Measurements from ENCODE around the gene IGFBP4. TPM values are rescaled to one million over a fixed set of nuclear protein-coding genes. Genes with fewer than 3 reads are reported as not detected.

The IGFBP4 gene
- total and polyA plus RNA-seq, 2 donors from 2014 or later: 545 to 743 TPM

DNA sequence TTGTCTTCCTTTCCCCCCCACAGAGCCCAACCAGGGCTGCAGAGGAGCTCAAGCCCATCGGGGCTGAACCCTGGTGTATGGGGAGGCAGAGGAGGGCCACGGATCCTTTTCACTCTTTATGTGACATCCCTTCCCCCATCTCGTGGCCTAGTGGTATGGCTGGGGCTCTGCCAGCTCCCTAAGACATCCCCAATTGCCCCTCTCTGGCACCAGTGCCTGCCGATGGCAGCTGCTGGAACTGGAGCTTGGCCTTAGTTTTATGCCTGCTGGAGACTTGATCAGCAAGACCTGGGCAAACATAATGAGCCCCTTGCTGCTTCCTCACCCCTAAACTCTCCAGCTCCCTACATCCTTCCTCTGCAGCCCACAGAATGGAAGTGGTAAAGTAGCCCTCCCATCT is 17.5 kb upstream of the IGFBP4 start:
- Histone ChIP-seq H3K36me3 (ENCODE audit: control insufficient read depth in 2 of 3, insufficient read depth in 3 of 3, low read length in 3 of 3) (no peaks in the 10 kb centered on the region), H3K9ac (ENCODE audit: low read length in 3 of 3) (no peak overlapping the region), H3K27ac (ENCODE audit: low read depth in 2 of 2, low read length in 2 of 2) (no peak overlapping the region), H3K4me3 (ENCODE audit: low read length in 3 of 3) (no peak overlapping the region), H3K9me3 (ENCODE audit: control insufficient read depth in 2 of 3, insufficient read depth in 1 of 3, low read length in 3 of 3) (no peaks in the 10 kb centered on the region), H3K27me3 (ENCODE audit: control insufficient read depth, insufficient read depth, low read length) (no peaks in the 10 kb centered on the region), H3K4me1 (ENCODE audit: control insufficient read depth in 2 of 3, insufficient read depth in 2 of 3, low read depth in 1 of 3, low read length in 3 of 3) (no peaks in the 10 kb centered on the region)
- no peak for FAIRE-seq
- TF ChIP-seq, protein P1, sequence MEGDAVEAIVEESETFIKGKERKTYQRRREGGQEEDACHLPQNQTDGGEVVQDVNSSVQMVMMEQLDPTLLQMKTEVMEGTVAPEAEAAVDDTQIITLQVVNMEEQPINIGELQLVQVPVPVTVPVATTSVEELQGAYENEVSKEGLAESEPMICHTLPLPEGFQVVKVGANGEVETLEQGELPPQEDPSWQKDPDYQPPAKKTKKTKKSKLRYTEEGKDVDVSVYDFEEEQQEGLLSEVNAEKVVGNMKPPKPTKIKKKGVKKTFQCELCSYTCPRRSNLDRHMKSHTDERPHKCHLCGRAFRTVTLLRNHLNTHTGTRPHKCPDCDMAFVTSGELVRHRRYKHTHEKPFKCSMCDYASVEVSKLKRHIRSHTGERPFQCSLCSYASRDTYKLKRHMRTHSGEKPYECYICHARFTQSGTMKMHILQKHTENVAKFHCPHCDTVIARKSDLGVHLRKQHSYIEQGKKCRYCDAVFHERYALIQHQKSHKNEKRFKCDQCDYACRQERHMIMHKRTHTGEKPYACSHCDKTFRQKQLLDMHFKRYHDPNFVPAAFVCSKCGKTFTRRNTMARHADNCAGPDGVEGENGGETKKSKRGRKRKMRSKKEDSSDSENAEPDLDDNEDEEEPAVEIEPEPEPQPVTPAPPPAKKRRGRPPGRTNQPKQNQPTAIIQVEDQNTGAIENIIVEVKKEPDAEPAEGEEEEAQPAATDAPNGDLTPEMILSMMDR (IDR thresholded peaks at IDR 0.05; ENCODE audit: borderline replicate concordance, extremely low read depth, insufficient read depth): no peak
- no peak for DNase-seq
- intact Hi-C loops (cut with DNase I): no loop called here

GRCh38 chr17:40427002-40427491 is 16.2 kb upstream of the IGFBP4 start:
- no peak for FAIRE-seq
- Histone ChIP-seq H3K27ac (ENCODE audit: low read depth in 2 of 2, low read length in 2 of 2) (no peak overlapping the region), H3K9ac (ENCODE audit: low read length in 3 of 3) (no peak overlapping the region), H3K27me3 (ENCODE audit: control insufficient read depth, insufficient read depth, low read length) (no peaks in the 10 kb centered on the region), H3K4me1 (ENCODE audit: control insufficient read depth in 2 of 3, insufficient read depth in 2 of 3, low read depth in 1 of 3, low read length in 3 of 3) (no peaks in the 10 kb centered on the region), H3K9me3 (ENCODE audit: control insufficient read depth in 2 of 3, insufficient read depth in 1 of 3, low read length in 3 of 3) (no peaks in the 10 kb centered on the region), H3K36me3 (ENCODE audit: control insufficient read depth in 2 of 3, insufficient read depth in 3 of 3, low read length in 3 of 3) (no peaks in the 10 kb centered on the region), H3K4me3 (ENCODE audit: low read length in 3 of 3) (no peak overlapping the region)
- intact Hi-C loops (cut with DNase I): no loop called here
- TF ChIP-seq, protein P1 (IDR thresholded peaks at IDR 0.05; ENCODE audit: borderline replicate concordance, extremely low read depth, insufficient read depth): no peak
- no peak for DNase-seq

- intact Hi-C loops (cut with DNase I): no loop called here
Observed at GRCh38 chr17:40430272-40431230, 12.7 kb upstream of the IGFBP4 start.

More at GRCh38 chr17:40430272-40431230, 12.7 kb upstream of the IGFBP4 start:
- no peaks in the 10 kb centered on the region for H3K9me3 ChIP-seq (ENCODE audit: control insufficient read depth in 2 of 3, insufficient read depth in 1 of 3, low read length in 3 of 3)
- H3K36me3 ChIP-seq (ENCODE audit: control insufficient read depth in 2 of 3, insufficient read depth in 3 of 3, low read length in 3 of 3): no peaks in the 10 kb centered on the region
- FAIRE-seq (no peak), DNase-seq (no peak)
- TF ChIP-seq, protein P1 (IDR thresholded peaks at IDR 0.05; ENCODE audit: borderline replicate concordance, extremely low read depth, insufficient read depth): no peak
- H3K4me1 ChIP-seq (ENCODE audit: control insufficient read depth in 2 of 3, insufficient read depth in 2 of 3, low read depth in 1 of 3, low read length in 3 of 3): peaks cover 0 to 8% (median 2%) of the 10 kb centered on the region in 3 donors
- no peak overlapping the region for H3K4me3 ChIP-seq (ENCODE audit: low read length in 3 of 3)
- H3K9ac ChIP-seq (ENCODE audit: low read length in 3 of 3): no peak overlapping the region
- H3K27me3 ChIP-seq (ENCODE audit: control insufficient read depth, insufficient read depth, low read length): no peaks in the 10 kb centered on the region
- H3K27ac ChIP-seq (ENCODE audit: low read depth in 2 of 2, low read length in 2 of 2): no peak overlapping the region
